ENCODE measurements around the gene CDH23. TPM values are rescaled to one million over a fixed set of nuclear protein-coding genes. Genes with fewer than 3 reads are reported as not detected.

CDH23 gene
- total RNA-seq, 1 donor = 0.36 TPM

DNA sequence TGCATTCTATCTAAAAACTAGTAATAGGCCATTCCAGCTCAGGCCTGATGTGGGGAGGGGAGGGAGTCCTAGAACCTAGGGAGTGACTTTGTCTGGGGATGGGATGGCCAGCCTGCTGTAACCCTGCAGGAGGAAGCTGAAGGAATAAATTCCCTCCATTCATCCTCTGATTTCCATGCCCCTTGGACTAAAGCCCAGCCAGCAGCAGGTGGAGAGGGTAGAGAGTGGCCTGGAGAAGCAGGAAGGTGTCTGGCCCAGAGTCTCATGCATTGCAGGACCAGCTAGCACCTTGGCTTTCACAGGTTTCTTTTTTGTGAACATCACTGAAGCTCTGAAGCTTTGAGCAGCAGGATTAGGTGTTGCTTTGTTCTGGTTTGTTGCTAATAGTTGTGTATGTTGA lies 32.8 kb upstream of the CDH23 start:
- TF ChIP-seq, protein P1, sequence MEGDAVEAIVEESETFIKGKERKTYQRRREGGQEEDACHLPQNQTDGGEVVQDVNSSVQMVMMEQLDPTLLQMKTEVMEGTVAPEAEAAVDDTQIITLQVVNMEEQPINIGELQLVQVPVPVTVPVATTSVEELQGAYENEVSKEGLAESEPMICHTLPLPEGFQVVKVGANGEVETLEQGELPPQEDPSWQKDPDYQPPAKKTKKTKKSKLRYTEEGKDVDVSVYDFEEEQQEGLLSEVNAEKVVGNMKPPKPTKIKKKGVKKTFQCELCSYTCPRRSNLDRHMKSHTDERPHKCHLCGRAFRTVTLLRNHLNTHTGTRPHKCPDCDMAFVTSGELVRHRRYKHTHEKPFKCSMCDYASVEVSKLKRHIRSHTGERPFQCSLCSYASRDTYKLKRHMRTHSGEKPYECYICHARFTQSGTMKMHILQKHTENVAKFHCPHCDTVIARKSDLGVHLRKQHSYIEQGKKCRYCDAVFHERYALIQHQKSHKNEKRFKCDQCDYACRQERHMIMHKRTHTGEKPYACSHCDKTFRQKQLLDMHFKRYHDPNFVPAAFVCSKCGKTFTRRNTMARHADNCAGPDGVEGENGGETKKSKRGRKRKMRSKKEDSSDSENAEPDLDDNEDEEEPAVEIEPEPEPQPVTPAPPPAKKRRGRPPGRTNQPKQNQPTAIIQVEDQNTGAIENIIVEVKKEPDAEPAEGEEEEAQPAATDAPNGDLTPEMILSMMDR (IDR thresholded peaks at IDR 0.05; ENCODE audit: extremely low read depth, low read depth, low read length) = no peak
- no peaks in the 10 kb centered on the region for H3K9me3 ChIP-seq (ENCODE audit: low read depth, low read length)
- H3K27me3 ChIP-seq (ENCODE audit: insufficient read depth, low read length) = no peaks in the 10 kb centered on the region
- no peak for DNase-seq (ENCODE audit: insufficient read length, low spot score, missing footprints)
- H3K4me3 ChIP-seq (ENCODE audit: insufficient read depth, low read length) = no peak overlapping the region
- H3K79me2 ChIP-seq (ENCODE audit: insufficient read depth, low read length) = no peaks in the 10 kb centered on the region
- H3K4me1 ChIP-seq (ENCODE audit: insufficient read depth, low read length) = peaks cover 18% of the 10 kb centered on the region
- H4K20me1 ChIP-seq (ENCODE audit: insufficient read depth, low read length) = no peaks in the 10 kb centered on the region
- peak overlapping the region; percentile 57 for H3K4me2 ChIP-seq (ENCODE audit: insufficient read depth, low read length)
- no peaks in the 10 kb centered on the region for H3K36me3 ChIP-seq (ENCODE audit: insufficient read depth, low read length)
- no peak overlapping the region for H3K27ac ChIP-seq (ENCODE audit: low read depth, low read length)
- no peak overlapping the region for H2AFZ ChIP-seq (ENCODE audit: low read length)

GRCh38 chr10:71365366-71365765 lies 31.4 kb upstream of the CDH23 start:
- H2AFZ ChIP-seq (ENCODE audit: low read length) = no peak overlapping the region
- H3K27me3 ChIP-seq (ENCODE audit: insufficient read depth, low read length) = no peaks in the 10 kb centered on the region
- H4K20me1 ChIP-seq (ENCODE audit: insufficient read depth, low read length) = no peaks in the 10 kb centered on the region
- H3K27ac ChIP-seq (ENCODE audit: low read depth, low read length) = no peak overlapping the region
- H3K36me3 ChIP-seq (ENCODE audit: insufficient read depth, low read length) = no peaks in the 10 kb centered on the region
- peaks cover 18% of the 10 kb centered on the region for H3K4me1 ChIP-seq (ENCODE audit: insufficient read depth, low read length)
- no peaks in the 10 kb centered on the region for H3K9me3 ChIP-seq (ENCODE audit: low read depth, low read length)
- no peak overlapping the region for H3K4me2 ChIP-seq (ENCODE audit: insufficient read depth, low read length)
- TF ChIP-seq, protein P1 (IDR thresholded peaks at IDR 0.05; ENCODE audit: extremely low read depth, low read depth, low read length) = no peak
- no peaks in the 10 kb centered on the region for H3K79me2 ChIP-seq (ENCODE audit: insufficient read depth, low read length)
- no peak for DNase-seq (ENCODE audit: insufficient read length, low spot score, missing footprints)
- no peak overlapping the region for H3K4me3 ChIP-seq (ENCODE audit: insufficient read depth, low read length)

DNA sequence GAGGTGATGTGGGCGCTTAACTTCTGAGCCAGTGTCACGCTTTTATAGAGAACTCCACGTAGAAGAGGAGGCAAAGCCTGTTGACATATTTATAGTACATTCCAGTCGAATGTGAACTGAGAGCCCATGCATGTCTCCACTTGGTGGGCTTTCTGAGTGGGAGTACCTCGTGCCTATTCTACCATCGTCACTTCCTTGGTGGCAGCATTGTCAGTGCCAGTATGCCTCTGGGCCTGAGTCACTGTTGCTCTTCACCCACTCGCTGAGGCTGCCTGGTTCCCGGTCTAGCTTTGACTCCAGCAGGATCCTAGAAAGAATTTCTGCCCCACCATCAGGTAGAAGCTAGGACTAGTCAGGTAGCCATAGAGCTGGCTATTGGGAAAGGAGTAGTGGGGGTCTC lies 30.0 kb upstream of the CDH23 start:
- peak overlapping the region; percentile 21 for H3K27ac ChIP-seq (ENCODE audit: low read depth, low read length)
- DNase-seq (ENCODE audit: insufficient read length, low spot score, missing footprints) = no peak
- TF ChIP-seq, protein P1 (IDR thresholded peaks at IDR 0.05; ENCODE audit: extremely low read depth, low read depth, low read length) = no peak
- H3K4me3 ChIP-seq (ENCODE audit: insufficient read depth, low read length) = no peak overlapping the region
- H3K27me3 ChIP-seq (ENCODE audit: insufficient read depth, low read length) = peaks cover 5% of the 10 kb centered on the region
- H3K9me3 ChIP-seq (ENCODE audit: low read depth, low read length) = no peaks in the 10 kb centered on the region
- no peaks in the 10 kb centered on the region for H4K20me1 ChIP-seq (ENCODE audit: insufficient read depth, low read length)
- H2AFZ ChIP-seq (ENCODE audit: low read length) = peak overlapping the region; percentile 24
- H3K79me2 ChIP-seq (ENCODE audit: insufficient read depth, low read length) = no peaks in the 10 kb centered on the region
- no peaks in the 10 kb centered on the region for H3K36me3 ChIP-seq (ENCODE audit: insufficient read depth, low read length)
- H3K4me2 ChIP-seq (ENCODE audit: insufficient read depth, low read length) = no peak overlapping the region
- H3K4me1 ChIP-seq (ENCODE audit: insufficient read depth, low read length) = peaks cover 18% of the 10 kb centered on the region

DNA sequence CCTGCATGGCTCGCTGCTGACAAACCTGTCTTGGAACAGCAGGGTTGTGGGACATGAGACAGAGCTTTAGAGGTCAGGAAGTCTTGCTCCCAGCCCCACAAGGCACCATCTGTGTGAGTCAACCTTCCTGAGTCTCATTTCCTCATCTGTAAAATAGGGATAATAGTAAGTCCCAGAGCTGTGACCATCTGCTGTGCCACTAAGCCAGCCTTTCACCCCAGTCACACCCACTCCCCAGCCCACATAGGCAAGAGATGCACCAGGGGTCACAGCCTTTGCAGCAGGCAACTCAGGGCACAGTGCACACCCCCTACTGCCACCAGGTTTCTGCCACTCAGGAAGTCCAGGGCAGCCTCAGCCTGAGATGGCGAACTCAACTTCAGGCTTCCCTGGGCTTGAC lies 29.4 kb upstream of the CDH23 start:
- DNase-seq (ENCODE audit: insufficient read length, low spot score, missing footprints) = no peak
- Histone ChIP-seq H3K9me3 (ENCODE audit: low read depth, low read length) (no peaks in the 10 kb centered on the region), H3K79me2 (ENCODE audit: insufficient read depth, low read length) (no peaks in the 10 kb centered on the region), H3K4me3 (ENCODE audit: insufficient read depth, low read length) (no peak overlapping the region), H2AFZ (ENCODE audit: low read length) (no peak overlapping the region), H3K27ac (ENCODE audit: low read depth, low read length) (no peak overlapping the region), H3K4me1 (ENCODE audit: insufficient read depth, low read length) (peaks cover 18% of the 10 kb centered on the region), H3K4me2 (ENCODE audit: insufficient read depth, low read length) (no peak overlapping the region), H3K27me3 (ENCODE audit: insufficient read depth, low read length) (peaks cover 8% of the 10 kb centered on the region), H4K20me1 (ENCODE audit: insufficient read depth, low read length) (no peaks in the 10 kb centered on the region), H3K36me3 (ENCODE audit: insufficient read depth, low read length) (no peaks in the 10 kb centered on the region)
- TF ChIP-seq, protein P1 (IDR thresholded peaks at IDR 0.05; ENCODE audit: extremely low read depth, low read depth, low read length) = no peak
